Duodenal mucosa (tissue), 2 donors: ENCODE data around the gene NPAS2.

Experiments used
- H3K27ac ChIP-seq: one replicate; pipeline ENCODE4 v1.7.0; 2013; ENCODE audit warnings: low read depth, low read length
- H3K27me3 ChIP-seq, 2 donors: one replicate each; pipeline ENCODE4 v1.7.0; 2013; ENCODE audit warnings: low read length in 2 of 2, control low read depth in 1 of 2; ENCODE audit not compliant: insufficient read depth in 2 of 2, control insufficient read depth in 1 of 2
- H3K36me3 ChIP-seq, 2 donors: one replicate each; pipeline ENCODE4 v1.7.0; 2013; ENCODE audit warnings: low read length in 2 of 2, control low read depth in 1 of 2; ENCODE audit not compliant: insufficient read depth in 2 of 2, control insufficient read depth in 1 of 2
- H3K4me1 ChIP-seq, 2 donors: one replicate each; pipeline ENCODE4 v1.7.0; 2013; ENCODE audit warnings: low read length in 2 of 2, control low read depth in 1 of 2; ENCODE audit not compliant: insufficient read depth in 2 of 2, control insufficient read depth in 1 of 2
- H3K4me3 ChIP-seq, 2 donors: one replicate each; pipeline ENCODE4 v1.7.0; 2013; ENCODE audit warnings: low read length in 2 of 2, low read depth in 1 of 2
- H3K9ac ChIP-seq, 2 donors: one replicate each; pipeline ENCODE4 v1.7.0; 2013; ENCODE audit warnings: low read length in 2 of 2, low read depth in 1 of 2
- H3K9me3 ChIP-seq, 2 donors: one replicate each; pipeline ENCODE4 v1.7.0; 2013; ENCODE audit warnings: low read length in 2 of 2, control low read depth in 1 of 2; ENCODE audit not compliant: control insufficient read depth in 1 of 2

NPAS2 gene

GRCh38 chr2:100820523-100821254 is 750 bp downstream of the NPAS2 start:
- Histone ChIP-seq H3K4me1 (peaks cover 30 to 45% of the 10 kb centered on the region in 2 donors), H3K27me3 (no peaks in the 10 kb centered on the region), H3K9ac (peak overlapping the region; percentile 80 to 83), H3K27ac (peak overlapping the region; percentile 60), H3K4me3 (peak overlapping the region; percentile 64 to 84), H3K9me3 (no peaks in the 10 kb centered on the region), H3K36me3 (no peaks in the 10 kb centered on the region)

- no peaks in the 10 kb centered on the region for H3K36me3 ChIP-seq
- peak overlapping the region in 1 of 2 donors; percentile 83 for H3K9ac ChIP-seq
- peaks cover 32 to 44% of the 10 kb centered on the region in 2 donors for H3K4me1 ChIP-seq
- H3K27ac ChIP-seq = no peak overlapping the region
- H3K4me3 ChIP-seq = peak overlapping the region; percentile 64 to 84
- no peaks in the 10 kb centered on the region for H3K27me3 ChIP-seq
- no peaks in the 10 kb centered on the region for H3K9me3 ChIP-seq
Measured at GRCh38 chr2:100821255-100821910, 1.4 kb downstream of the NPAS2 start.

- Histone ChIP-seq H3K27ac (no peak overlapping the region), H3K4me3 (peak overlapping the region; percentile 64 to 84), H3K9ac (peak overlapping the region in 1 of 2 donors; percentile 83), H3K36me3 (no peaks in the 10 kb centered on the region), H3K4me1 (peaks cover 32 to 44% of the 10 kb centered on the region in 2 donors), H3K27me3 (no peaks in the 10 kb centered on the region), H3K9me3 (no peaks in the 10 kb centered on the region)
Measured at GRCh38 chr2:100821911-100822265, 1.9 kb downstream of the NPAS2 start.

DNA sequence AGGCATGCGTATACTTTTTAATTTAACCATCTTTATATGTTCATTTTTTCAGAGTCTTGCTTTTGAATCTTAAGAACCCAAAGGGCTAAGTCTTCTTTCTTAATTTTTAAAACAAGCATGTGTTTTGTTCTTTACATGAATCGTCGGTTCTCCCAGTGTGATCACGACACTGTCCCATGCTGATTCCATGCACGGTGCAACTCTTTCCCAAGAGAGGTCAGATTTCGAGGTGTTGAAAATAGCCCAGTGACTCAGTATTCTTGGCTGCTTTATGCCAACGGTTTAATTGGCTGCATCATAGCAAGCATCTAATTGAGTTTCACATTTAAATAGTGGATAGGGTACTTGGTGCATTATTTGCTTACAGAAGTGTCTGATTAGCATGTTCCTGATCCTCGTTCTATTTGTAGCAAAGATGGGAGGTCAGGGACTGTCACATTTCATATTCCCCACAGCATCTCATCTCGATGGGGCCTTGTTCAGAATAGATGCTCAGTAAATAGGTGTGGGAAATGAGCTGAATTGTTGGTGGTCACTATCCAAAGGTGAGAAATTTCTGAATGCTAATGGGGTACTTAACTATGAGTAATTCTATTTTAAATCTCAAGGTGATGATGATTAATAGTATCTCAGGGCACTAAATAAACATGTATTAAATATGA is 2.8 kb downstream of the NPAS2 start:
- H3K27me3 ChIP-seq = no peaks in the 10 kb centered on the region
- peaks cover under 1 to 2% of the 10 kb centered on the region in 2 donors for H3K9me3 ChIP-seq
- peaks cover 32 to 40% of the 10 kb centered on the region in 2 donors for H3K4me1 ChIP-seq
- no peak overlapping the region for H3K4me3 ChIP-seq
- H3K36me3 ChIP-seq = no peaks in the 10 kb centered on the region
- H3K27ac ChIP-seq = no peak overlapping the region
- H3K9ac ChIP-seq = no peak overlapping the region

- Histone ChIP-seq H3K4me3 (no peak overlapping the region), H3K27ac (no peak overlapping the region), H3K27me3 (no peaks in the 10 kb centered on the region), H3K9ac (no peak overlapping the region), H3K9me3 (peaks cover 5 to 11% of the 10 kb centered on the region in 2 donors), H3K4me1 (peaks cover 32 to 40% of the 10 kb centered on the region in 2 donors), H3K36me3 (no peaks in the 10 kb centered on the region)
Measured at GRCh38 chr2:100823665-100824438, 3.9 kb downstream of the NPAS2 start.

GRCh38 chr2:100824842-100825241 is 4.9 kb downstream of the NPAS2 start:
- no peaks in the 10 kb centered on the region for H3K36me3 ChIP-seq
- no peak overlapping the region for H3K27ac ChIP-seq
- H3K27me3 ChIP-seq = no peaks in the 10 kb centered on the region
- H3K9me3 ChIP-seq = peaks cover 5 to 11% of the 10 kb centered on the region in 2 donors
- H3K4me3 ChIP-seq = no peak overlapping the region
- H3K9ac ChIP-seq = no peak overlapping the region
- peaks cover 32 to 40% of the 10 kb centered on the region in 2 donors for H3K4me1 ChIP-seq

- Histone ChIP-seq H3K9ac (no peak overlapping the region), H3K4me3 (no peak overlapping the region), H3K4me1 (peaks cover 29 to 36% of the 10 kb centered on the region in 2 donors), H3K27me3 (no peaks in the 10 kb centered on the region), H3K9me3 (peaks cover 5 to 11% of the 10 kb centered on the region in 2 donors), H3K36me3 (no peaks in the 10 kb centered on the region), H3K27ac (no peak overlapping the region)
Measured at GRCh38 chr2:100826494-100826893, 6.6 kb downstream of the NPAS2 start.

DNA sequence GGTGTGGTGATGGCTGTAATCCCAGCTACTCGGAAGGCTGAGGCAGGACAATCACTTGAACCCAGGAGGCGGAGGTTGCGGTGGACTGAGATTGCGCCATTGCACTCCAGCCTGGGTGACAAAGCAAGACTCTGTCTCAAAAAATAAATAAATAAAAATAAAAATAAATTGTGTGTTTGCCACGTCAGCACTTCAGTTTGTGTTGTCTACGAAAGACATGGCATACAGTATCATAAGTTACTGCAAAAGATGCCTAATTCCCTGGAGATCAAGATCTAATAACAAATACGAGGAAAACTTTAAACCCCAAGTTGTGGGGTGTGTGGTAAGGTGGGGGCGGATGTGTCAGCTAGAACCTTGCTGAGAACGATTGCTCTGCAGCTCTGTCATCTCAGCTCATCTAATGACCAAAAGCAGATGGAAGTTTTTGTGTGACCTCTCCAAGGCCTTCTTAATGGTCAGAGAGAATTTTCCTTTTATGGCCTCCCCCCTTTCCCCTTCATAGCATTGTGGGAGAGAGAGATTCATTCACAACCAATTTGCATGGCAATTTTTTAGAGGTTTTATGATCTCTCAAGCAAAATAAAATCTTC is 11.3 kb downstream of the NPAS2 start:
- Histone ChIP-seq H3K9me3 (peaks cover 5 to 11% of the 10 kb centered on the region in 2 donors), H3K9ac (no peak overlapping the region), H3K4me3 (no peak overlapping the region), H3K27me3 (no peaks in the 10 kb centered on the region), H3K4me1 (peaks cover 23 to 25% of the 10 kb centered on the region in 2 donors), H3K36me3 (peaks cover 0 to 3% of the 10 kb centered on the region in 2 donors), H3K27ac (no peak overlapping the region)

- H3K27me3 ChIP-seq = no peaks in the 10 kb centered on the region
- H3K9ac ChIP-seq = no peak overlapping the region
- H3K4me1 ChIP-seq = peaks cover 23 to 25% of the 10 kb centered on the region in 2 donors
- no peak overlapping the region for H3K4me3 ChIP-seq
- peaks cover 0 to 3% of the 10 kb centered on the region in 2 donors for H3K36me3 ChIP-seq
- peaks cover 5 to 11% of the 10 kb centered on the region in 2 donors for H3K9me3 ChIP-seq
- H3K27ac ChIP-seq = no peak overlapping the region
Measured at GRCh38 chr2:100831831-100832230, 11.9 kb downstream of the NPAS2 start.
